ENCODE results near the gene RAB3IL1.

DNA sequence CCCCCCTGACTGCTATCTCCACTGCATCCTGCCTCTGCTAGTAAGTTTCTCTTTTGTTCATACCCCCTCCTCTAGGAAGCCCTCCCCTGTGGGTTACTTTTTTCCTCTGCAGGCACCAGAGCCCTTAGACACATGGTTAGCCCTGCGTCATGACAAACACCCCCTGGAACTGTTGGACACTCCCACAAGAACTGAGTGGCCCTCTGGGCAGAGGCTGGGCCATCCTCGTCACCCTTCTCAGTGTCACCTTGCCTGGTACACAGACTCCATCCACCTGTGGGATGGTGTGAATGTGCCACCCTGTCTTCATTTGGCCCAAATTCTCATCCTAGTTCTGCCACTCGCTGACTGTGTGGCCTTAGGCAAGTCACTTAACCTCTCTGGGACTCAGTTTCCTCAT lies 4.1 kb upstream of the RAB3IL1 start:
- TF ChIP-seq, protein P1, sequence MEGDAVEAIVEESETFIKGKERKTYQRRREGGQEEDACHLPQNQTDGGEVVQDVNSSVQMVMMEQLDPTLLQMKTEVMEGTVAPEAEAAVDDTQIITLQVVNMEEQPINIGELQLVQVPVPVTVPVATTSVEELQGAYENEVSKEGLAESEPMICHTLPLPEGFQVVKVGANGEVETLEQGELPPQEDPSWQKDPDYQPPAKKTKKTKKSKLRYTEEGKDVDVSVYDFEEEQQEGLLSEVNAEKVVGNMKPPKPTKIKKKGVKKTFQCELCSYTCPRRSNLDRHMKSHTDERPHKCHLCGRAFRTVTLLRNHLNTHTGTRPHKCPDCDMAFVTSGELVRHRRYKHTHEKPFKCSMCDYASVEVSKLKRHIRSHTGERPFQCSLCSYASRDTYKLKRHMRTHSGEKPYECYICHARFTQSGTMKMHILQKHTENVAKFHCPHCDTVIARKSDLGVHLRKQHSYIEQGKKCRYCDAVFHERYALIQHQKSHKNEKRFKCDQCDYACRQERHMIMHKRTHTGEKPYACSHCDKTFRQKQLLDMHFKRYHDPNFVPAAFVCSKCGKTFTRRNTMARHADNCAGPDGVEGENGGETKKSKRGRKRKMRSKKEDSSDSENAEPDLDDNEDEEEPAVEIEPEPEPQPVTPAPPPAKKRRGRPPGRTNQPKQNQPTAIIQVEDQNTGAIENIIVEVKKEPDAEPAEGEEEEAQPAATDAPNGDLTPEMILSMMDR (IDR thresholded peaks at IDR 0.05) = no peak
- no peak for TF ChIP-seq POLR2A (IDR thresholded peaks at IDR 0.05)
